ENCODE data around the gene INSL4. TPM values are rescaled to one million over a fixed set of nuclear protein-coding genes. Genes with fewer than 3 reads are reported as not detected.
A peak's percentile ranks its signal among the peaks of the same experiment; 100 is the strongest.

Gene INSL4
- 81.4 and 91.2 TPM in 2 replicates for polyA plus RNA-seq (2013)

GRCh38 chr9:5231212-5231611 lies at the start of gene INSL4:
TSS of gene INSL4 (plus strand) at chr9:5231419. CDS start at chr9:5231524, 105 bp downstream.
- peak within 1 kb of the TSS; percentile 33 for H3K27ac ChIP-seq (ENCODE audit: low read depth, low read length)
- no peak within 1 kb of the TSS for H3K4ac ChIP-seq (ENCODE audit: low read depth, low read length)
- no peak within 1 kb of the TSS for H3K4me2 ChIP-seq (ENCODE audit: low read length)
- DNase-seq = peak; percentile 62 to 67
- H3K9me3 ChIP-seq (ENCODE audit: insufficient read depth, low read depth, low read length) = no peaks in the 10 kb centered on the region
- no CpG with 5 or more reads among the region's 2 CpGs for WGBS (ENCODE audit: extremely low coverage, insufficient coverage, insufficient read length)
- no peak within 1 kb of the TSS for H2BK12ac ChIP-seq (ENCODE audit: low read length)
- H3K23ac ChIP-seq (ENCODE audit: low read length) = no peak within 1 kb of the TSS
- H4K8ac ChIP-seq (ENCODE audit: low read depth, low read length) = no peak within 1 kb of the TSS
- H2AK5ac ChIP-seq (ENCODE audit: low read length) = no peak within 1 kb of the TSS
- H2BK5ac ChIP-seq (ENCODE audit: low read depth, low read length, poor library complexity) = no peak within 1 kb of the TSS
- H2BK120ac ChIP-seq (ENCODE audit: insufficient read depth, low read length, poor library complexity) = no peak within 1 kb of the TSS
- H4K91ac ChIP-seq (ENCODE audit: low read depth, low read length) = no peak within 1 kb of the TSS
- no peaks in the 10 kb centered on the region for H3K36me3 ChIP-seq (ENCODE audit: control insufficient read depth in 1 of 2, insufficient read depth in 2 of 2, low read length in 2 of 2)
- H3K79me2 ChIP-seq (ENCODE audit: control insufficient read depth, insufficient read depth, low read length, poor library complexity) = no peaks in the 10 kb centered on the region
- H3K27me3 ChIP-seq (ENCODE audit: insufficient read depth, low read length) = no peaks in the 10 kb centered on the region
- no peak within 1 kb of the TSS for H3K9ac ChIP-seq (ENCODE audit: low read length)
- no peak within 1 kb of the TSS for H2AFZ ChIP-seq (ENCODE audit: insufficient read depth, low read length, poor library complexity)
- no peak within 1 kb of the TSS for H4K12ac ChIP-seq (ENCODE audit: low read depth, low read length)
- H3K18ac ChIP-seq (ENCODE audit: low read length) = no peak within 1 kb of the TSS
- no peak within 1 kb of the TSS for H3K14ac ChIP-seq (ENCODE audit: low read length)
- no peaks in the 10 kb centered on the region for H3K79me1 ChIP-seq (ENCODE audit: low read length)
- no peak within 1 kb of the TSS for H3K4me3 ChIP-seq (ENCODE audit: low read depth, low read length)
- H3K4me1 ChIP-seq (ENCODE audit: control insufficient read depth in 1 of 2, insufficient read depth in 2 of 2, low read length in 2 of 2) = peaks cover 0 to 3% of the 10 kb centered on the region in 2 experiments

GRCh38 chr9:5184776-5185175 lies 46.4 kb upstream of the INSL4 start:
- H3K79me2 ChIP-seq (ENCODE audit: control insufficient read depth, insufficient read depth, low read length, poor library complexity) = no peaks in the 10 kb centered on the region
- no peaks in the 10 kb centered on the region for H3K36me3 ChIP-seq (ENCODE audit: control insufficient read depth in 1 of 2, insufficient read depth in 2 of 2, low read length in 2 of 2)
- H3K4ac ChIP-seq (ENCODE audit: low read depth, low read length) = no peak overlapping the region
- no peak overlapping the region for H3K14ac ChIP-seq (ENCODE audit: low read length)
- no peak overlapping the region for H4K91ac ChIP-seq (ENCODE audit: low read depth, low read length)
- WGBS (ENCODE audit: extremely low coverage, insufficient coverage, insufficient read length) = no CpG with 5 or more reads among the region's 2 CpGs
- no peak overlapping the region for H2BK120ac ChIP-seq (ENCODE audit: insufficient read depth, low read length, poor library complexity)
- no peak overlapping the region for H3K4me3 ChIP-seq (ENCODE audit: low read depth, low read length)
- H3K9me3 ChIP-seq (ENCODE audit: insufficient read depth, low read depth, low read length) = no peaks in the 10 kb centered on the region
- no peak overlapping the region for H3K18ac ChIP-seq (ENCODE audit: low read length)
- H3K79me1 ChIP-seq (ENCODE audit: low read length) = no peaks in the 10 kb centered on the region
- H3K27ac ChIP-seq (ENCODE audit: low read depth, low read length) = no peak overlapping the region
- no peaks in the 10 kb centered on the region for H3K27me3 ChIP-seq (ENCODE audit: insufficient read depth, low read length)
- no peak overlapping the region for H2BK12ac ChIP-seq (ENCODE audit: low read length)
- no peak overlapping the region for H4K12ac ChIP-seq (ENCODE audit: low read depth, low read length)
- no peak overlapping the region for H2BK5ac ChIP-seq (ENCODE audit: low read depth, low read length, poor library complexity)
- no peak overlapping the region for H3K4me2 ChIP-seq (ENCODE audit: low read length)
- no peak overlapping the region for H2AFZ ChIP-seq (ENCODE audit: insufficient read depth, low read length, poor library complexity)
- no peak overlapping the region for H2AK5ac ChIP-seq (ENCODE audit: low read length)
- H4K8ac ChIP-seq (ENCODE audit: low read depth, low read length) = no peak overlapping the region
- H3K9ac ChIP-seq (ENCODE audit: low read length) = no peak overlapping the region
- no peak overlapping the region for H3K23ac ChIP-seq (ENCODE audit: low read length)
- DNase-seq = no peak
- H3K4me1 ChIP-seq (ENCODE audit: control insufficient read depth in 1 of 2, insufficient read depth in 2 of 2, low read length in 2 of 2) = no peaks in the 10 kb centered on the region

- DNase-seq = peak; percentile 37 to 75
- Histone ChIP-seq H3K79me1 (ENCODE audit: low read length) (no peaks in the 10 kb centered on the region), H2BK5ac (ENCODE audit: low read depth, low read length, poor library complexity) (no peak within 1 kb of the TSS), H2BK12ac (ENCODE audit: low read length) (no peak within 1 kb of the TSS), H3K79me2 (ENCODE audit: control insufficient read depth, insufficient read depth, low read length, poor library complexity) (no peaks in the 10 kb centered on the region), H4K12ac (ENCODE audit: low read depth, low read length) (no peak within 1 kb of the TSS), H4K8ac (ENCODE audit: low read depth, low read length) (no peak within 1 kb of the TSS), H3K27ac (ENCODE audit: low read depth, low read length) (no peak within 1 kb of the TSS), H3K4me3 (ENCODE audit: low read depth, low read length) (no peak within 1 kb of the TSS), H3K27me3 (ENCODE audit: insufficient read depth, low read length) (no peaks in the 10 kb centered on the region), H3K18ac (ENCODE audit: low read length) (no peak within 1 kb of the TSS), H3K4me1 (ENCODE audit: control insufficient read depth in 1 of 2, insufficient read depth in 2 of 2, low read length in 2 of 2) (no peaks in the 10 kb centered on the region), H3K4ac (ENCODE audit: low read depth, low read length) (no peak within 1 kb of the TSS), H2BK120ac (ENCODE audit: insufficient read depth, low read length, poor library complexity) (no peak within 1 kb of the TSS), H3K23ac (ENCODE audit: low read length) (no peak within 1 kb of the TSS), H2AFZ (ENCODE audit: insufficient read depth, low read length, poor library complexity) (no peak within 1 kb of the TSS), H3K9ac (ENCODE audit: low read length) (no peak within 1 kb of the TSS), H2AK5ac (ENCODE audit: low read length) (no peak within 1 kb of the TSS), H3K4me2 (ENCODE audit: low read length) (no peak within 1 kb of the TSS), H3K14ac (ENCODE audit: low read length) (no peak within 1 kb of the TSS), H4K91ac (ENCODE audit: low read depth, low read length) (no peak within 1 kb of the TSS), H3K36me3 (ENCODE audit: control insufficient read depth in 1 of 2, insufficient read depth in 2 of 2, low read length in 2 of 2) (no peaks in the 10 kb centered on the region), H3K9me3 (ENCODE audit: insufficient read depth, low read depth, low read length) (no peaks in the 10 kb centered on the region)
- WGBS (ENCODE audit: extremely low coverage, insufficient coverage, insufficient read length) = no CpG with 5 or more reads among the region's 44 CpGs
These were observed 45.9 kb upstream of the INSL4 start, which contains the start of gene INSL6 for GRCh38 chr9:5185220-5185840. TSS of gene INSL6 (minus strand) at chr9:5185639. CDS start at chr9:5185602, 37 bp downstream.

- no peak overlapping the region for H3K9ac ChIP-seq (ENCODE audit: low read length)
- no peaks in the 10 kb centered on the region for H3K27me3 ChIP-seq (ENCODE audit: insufficient read depth, low read length)
- H2AFZ ChIP-seq (ENCODE audit: insufficient read depth, low read length, poor library complexity) = no peak overlapping the region
- H2BK5ac ChIP-seq (ENCODE audit: low read depth, low read length, poor library complexity) = no peak overlapping the region
- H3K79me2 ChIP-seq (ENCODE audit: control insufficient read depth, insufficient read depth, low read length, poor library complexity) = no peaks in the 10 kb centered on the region
- H3K4me1 ChIP-seq (ENCODE audit: control insufficient read depth in 1 of 2, insufficient read depth in 2 of 2, low read length in 2 of 2) = no peaks in the 10 kb centered on the region
- H3K27ac ChIP-seq (ENCODE audit: low read depth, low read length) = no peak overlapping the region
- H3K18ac ChIP-seq (ENCODE audit: low read length) = no peak overlapping the region
- no peak overlapping the region for H2BK120ac ChIP-seq (ENCODE audit: insufficient read depth, low read length, poor library complexity)
- H3K4me2 ChIP-seq (ENCODE audit: low read length) = no peak overlapping the region
- no peak overlapping the region for H3K4ac ChIP-seq (ENCODE audit: low read depth, low read length)
- H3K23ac ChIP-seq (ENCODE audit: low read length) = no peak overlapping the region
- no peak overlapping the region for H2BK12ac ChIP-seq (ENCODE audit: low read length)
- H4K12ac ChIP-seq (ENCODE audit: low read depth, low read length) = no peak overlapping the region
- no CpG with 5 or more reads among the region's 8 CpGs for WGBS (ENCODE audit: extremely low coverage, insufficient coverage, insufficient read length)
- no peak overlapping the region for H4K91ac ChIP-seq (ENCODE audit: low read depth, low read length)
- H4K8ac ChIP-seq (ENCODE audit: low read depth, low read length) = no peak overlapping the region
- DNase-seq = peak; percentile 65 to 79
- no peak overlapping the region for H2AK5ac ChIP-seq (ENCODE audit: low read length)
- H3K9me3 ChIP-seq (ENCODE audit: insufficient read depth, low read depth, low read length) = no peaks in the 10 kb centered on the region
- no peak overlapping the region for H3K14ac ChIP-seq (ENCODE audit: low read length)
- H3K79me1 ChIP-seq (ENCODE audit: low read length) = no peaks in the 10 kb centered on the region
- no peaks in the 10 kb centered on the region for H3K36me3 ChIP-seq (ENCODE audit: control insufficient read depth in 1 of 2, insufficient read depth in 2 of 2, low read length in 2 of 2)
- H3K4me3 ChIP-seq (ENCODE audit: low read depth, low read length) = no peak overlapping the region
These were observed 44.6 kb upstream of the INSL4 start for GRCh38 chr9:5186416-5187169.
